ENCODE results near the gene FAIM2.

DNA sequence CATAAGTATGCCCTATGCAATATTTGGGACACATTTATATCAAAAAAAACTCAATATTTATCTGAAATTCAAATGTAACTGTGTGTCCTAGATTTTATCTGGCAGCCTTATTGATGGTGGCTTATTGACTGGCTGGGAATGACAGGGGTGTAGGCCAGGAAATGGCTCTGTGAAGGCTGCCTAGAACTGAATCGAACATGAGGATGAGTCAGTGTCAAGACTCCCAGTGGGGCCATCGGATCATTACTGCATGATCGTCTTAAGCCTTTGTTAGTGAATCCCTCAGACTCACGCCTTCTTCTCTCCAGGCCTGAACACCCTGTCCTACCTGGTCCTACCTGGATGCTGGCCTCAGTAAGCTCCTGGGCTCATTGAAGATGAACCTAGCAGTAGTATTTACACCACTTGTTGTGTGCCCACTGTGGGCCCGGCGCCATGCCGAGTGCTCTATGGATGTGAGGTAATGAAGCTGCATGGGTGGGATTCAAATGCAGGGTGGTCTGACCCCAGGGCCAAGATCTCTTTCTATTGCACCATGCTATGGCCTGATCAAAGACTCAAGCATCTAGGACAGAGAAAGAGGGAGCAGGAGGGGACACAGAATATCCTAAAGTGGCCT, 21.0 kb upstream of the FAIM2 start:
- TF ChIP-seq POLR2A (IDR thresholded peaks at IDR 0.05), result no peak
- TF ChIP-seq, protein P1, sequence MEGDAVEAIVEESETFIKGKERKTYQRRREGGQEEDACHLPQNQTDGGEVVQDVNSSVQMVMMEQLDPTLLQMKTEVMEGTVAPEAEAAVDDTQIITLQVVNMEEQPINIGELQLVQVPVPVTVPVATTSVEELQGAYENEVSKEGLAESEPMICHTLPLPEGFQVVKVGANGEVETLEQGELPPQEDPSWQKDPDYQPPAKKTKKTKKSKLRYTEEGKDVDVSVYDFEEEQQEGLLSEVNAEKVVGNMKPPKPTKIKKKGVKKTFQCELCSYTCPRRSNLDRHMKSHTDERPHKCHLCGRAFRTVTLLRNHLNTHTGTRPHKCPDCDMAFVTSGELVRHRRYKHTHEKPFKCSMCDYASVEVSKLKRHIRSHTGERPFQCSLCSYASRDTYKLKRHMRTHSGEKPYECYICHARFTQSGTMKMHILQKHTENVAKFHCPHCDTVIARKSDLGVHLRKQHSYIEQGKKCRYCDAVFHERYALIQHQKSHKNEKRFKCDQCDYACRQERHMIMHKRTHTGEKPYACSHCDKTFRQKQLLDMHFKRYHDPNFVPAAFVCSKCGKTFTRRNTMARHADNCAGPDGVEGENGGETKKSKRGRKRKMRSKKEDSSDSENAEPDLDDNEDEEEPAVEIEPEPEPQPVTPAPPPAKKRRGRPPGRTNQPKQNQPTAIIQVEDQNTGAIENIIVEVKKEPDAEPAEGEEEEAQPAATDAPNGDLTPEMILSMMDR (IDR thresholded peaks at IDR 0.05), result no peak
